PC-3 (cell line): Measurements from ENCODE around the gene RCAN1. TPM values are rescaled to one million over a fixed set of nuclear protein-coding genes. Genes with fewer than 3 reads are reported as not detected.

Source experiments
- ATAC-seq: fragments of 200-7000 bp; cut with Tn5 transposase; 2 replicates; pipeline ENCODE4 v1.9.1; 2020; ENCODE audit warnings: mild to moderate bottlenecking, moderate library complexity
- BruUV-seq: library from RNA; stranded (reverse); fragments of 400-500 nt; replicated peaks from 2 replicates; lab custom pipeline; 2021; lab: Mats Ljungman, UMichigan
- CTCF ChIA-PET: fragments of 300-600 bp; sonication (Branson Sonifier 250); formaldehyde crosslinking; loops from one replicate; lab custom pipeline; 2022; ENCODE audit warnings: antibody characterized with exemption; lab: Charles Lee
- POLR2A ChIA-PET: fragments of 300-600 bp; sonication (Branson Sonifier 250); formaldehyde crosslinking; loops from one replicate; lab custom pipeline; 2022; ENCODE audit warnings: antibody characterized with exemption; ENCODE audit not compliant: unreplicated experiment; lab: Charles Lee
- DNase-seq: peaks from one replicate; pipeline ENCODE4 v3.0.0-alpha.2; 2015
- H2AFZ ChIP-seq: fragments of 300-600 bp; sonication (generic); 2 replicates; pipeline ENCODE4 v1.6.0; 2016; ENCODE audit warnings: antibody characterized with exemption, low read length
- H3F3A ChIP-seq: fragments of 300-600 bp; sonication (generic); one replicate; pipeline ENCODE4 v1.6.0; 2017; ENCODE audit warnings: antibody characterized with exemption, low read length, control low read depth, mild to moderate bottlenecking; ENCODE audit not compliant: unreplicated experiment
- H3K27ac ChIP-seq: fragments of 300-600 bp; sonication (generic); 2 replicates; pipeline ENCODE4 v1.5.1; 2016; ENCODE audit warnings: mild to moderate bottlenecking, low read length
- H3K27me3 ChIP-seq: fragments of 300-600 bp; sonication (generic); 2 replicates; pipeline ENCODE4 v1.6.1; 2016; ENCODE audit warnings: low read length, mixed read lengths
- H3K36me3 ChIP-seq: fragments of 300-600 bp; sonication (generic); 2 replicates; pipeline ENCODE4 v1.6.1; 2016; ENCODE audit warnings: low read depth, mixed run types, low read length, mixed read lengths
- H3K4me1 ChIP-seq: fragments of 300-600 bp; sonication (generic); 2 replicates; pipeline ENCODE4 v1.5.1; 2016; ENCODE audit warnings: low read length; ENCODE audit not compliant: insufficient read depth
- H3K4me2 ChIP-seq: fragments of 300-600 bp; sonication (generic); 2 replicates; pipeline ENCODE4 v1.6.0; 2016; ENCODE audit warnings: low read length
- H3K4me3 ChIP-seq: fragments of 300-600 bp; sonication (generic); 2 replicates; pipeline ENCODE4 v1.5.1; 2016; ENCODE audit warnings: mild to moderate bottlenecking, low read length, mixed read lengths
- H3K79me2 ChIP-seq: fragments of 300-600 bp; sonication (generic); 2 replicates; pipeline ENCODE4 v1.6.1; 2017; ENCODE audit warnings: low read length, mixed read lengths
- H3K9ac ChIP-seq: fragments of 300-600 bp; sonication (generic); 2 replicates; pipeline ENCODE4 v1.6.0; 2016; ENCODE audit warnings: mild to moderate bottlenecking, low read length
- H3K9me2 ChIP-seq: fragments of 300-600 bp; sonication (generic); replicated peaks from 2 replicates; pipeline ENCODE4 v1.6.1; 2016; ENCODE audit warnings: mixed run types, low read length, mixed read lengths
- H3K9me3 ChIP-seq: fragments of 300-600 bp; sonication (generic); 2 replicates; pipeline ENCODE4 v1.6.1; 2016; ENCODE audit warnings: low read length, mixed read lengths
- H4K20me1 ChIP-seq: fragments of 300-600 bp; sonication (generic); 2 replicates; pipeline ENCODE4 v1.6.1; 2016; ENCODE audit warnings: low read length, mixed read lengths
- CTCF ChIP-seq: fragments of 300-600 bp; sonication (generic); conservative IDR thresholded peaks from 2 replicates; pipeline ENCODE4 v1.5.1; 2017; ENCODE audit warnings: antibody characterized with exemption, low read depth, mild to moderate bottlenecking, low read length
- EZH2 ChIP-seq: fragments of 300-600 bp; sonication (generic); IDR thresholded peaks from one replicate; pipeline ENCODE4 v1.6.1; 2017; ENCODE audit warnings: antibody characterized with exemption, mild to moderate bottlenecking, low read length; ENCODE audit not compliant: unreplicated experiment
- EZH2phosphoT487 ChIP-seq: fragments of 300-600 bp; sonication (generic); IDR thresholded peaks from 2 replicates; pipeline ENCODE4 v1.6.1; 2018; ENCODE audit warnings: mild to moderate bottlenecking, antibody characterized with exemption, low read length, borderline replicate concordance
- intact Hi-C: fragments of 100-400 bp; cut with micrococcal nuclease; formaldehyde crosslinking; loops from 2 replicates; pipeline ENCODE4 v1.9.0; 2023
- total RNA-seq: library from RNA; depleted of rRNA; stranded (reverse); fragments of >200 nt; gene quantifications from 2 replicates; pipeline ENCODE4 v1.2.3, GENCODE V29; 2014

RCAN1 gene
- total RNA-seq, 1 experiment from 2014 or later = 26.2 TPM

- BruUV-seq = no TSS peak
- H3K27me3 ChIP-seq = no peaks in the 10 kb centered on the region
- TF ChIP-seq EZH2 (no peak), EZH2phosphoT487 (no peak)
- peaks cover 3% of the 10 kb centered on the region for H3F3A ChIP-seq
- no peaks in the 10 kb centered on the region for H3K9me2 ChIP-seq
- DNase-seq = no peak
- no peaks in the 10 kb centered on the region for H3K36me3 ChIP-seq
- no peak overlapping the region for H3K9ac ChIP-seq
- H3K4me2 ChIP-seq = no peak overlapping the region
- no peaks in the 10 kb centered on the region for H4K20me1 ChIP-seq
- H3K79me2 ChIP-seq = no peaks in the 10 kb centered on the region
- ChIA-PET POLR2A (no interaction called here), CTCF (no interaction called here)
- peaks cover 15% of the 10 kb centered on the region; the same call in 1 of the 2 replicates for H3K4me1 ChIP-seq
- no peak overlapping the region for H3K27ac ChIP-seq
- no peak overlapping the region for H3K4me3 ChIP-seq
- H2AFZ ChIP-seq = no peak overlapping the region
- no peaks in the 10 kb centered on the region for H3K9me3 ChIP-seq
- ATAC-seq = no peak
- intact Hi-C loops = no loop called here
Observed at GRCh38 chr21:34644825-34645224, 29.9 kb upstream of the RCAN1 start.

- intact Hi-C loops = no loop called here
Observed at GRCh38 chr21:34642211-34643075, 27.5 kb upstream of the RCAN1 start.

GRCh38 chr21:34640858-34641257 lies 25.9 kb upstream of the RCAN1 start:
- no peak overlapping the region for H3K27ac ChIP-seq
- peaks cover 3% of the 10 kb centered on the region for H3F3A ChIP-seq
- H3K9ac ChIP-seq = no peak overlapping the region
- ATAC-seq = peak; percentile 93
- no peak overlapping the region for H3K4me3 ChIP-seq
- peak overlapping the region; percentile 23; the same call in 1 of the 2 replicates for H3K4me2 ChIP-seq
- intact Hi-C loops = no loop called here
- ChIA-PET POLR2A (no interaction called here), CTCF (interaction anchor here (0.7 kb wide), 1 partner anchor 103 kb away, joined by 5 read pairs; no protein-coding TSS in a partner anchor)
- peaks cover 15% of the 10 kb centered on the region; the same call in 1 of the 2 replicates for H3K4me1 ChIP-seq
- no peaks in the 10 kb centered on the region for H3K9me3 ChIP-seq
- TF ChIP-seq EZH2phosphoT487 = no peak
- no peak for TF ChIP-seq EZH2
- no peak for TF ChIP-seq CTCF
- BruUV-seq = no TSS peak
- no peak overlapping the region for H2AFZ ChIP-seq
- no peaks in the 10 kb centered on the region for H4K20me1 ChIP-seq
- no peaks in the 10 kb centered on the region for H3K36me3 ChIP-seq
- no peaks in the 10 kb centered on the region for H3K9me2 ChIP-seq
- no peaks in the 10 kb centered on the region for H3K79me2 ChIP-seq
- peak; percentile 83 for DNase-seq
- H3K27me3 ChIP-seq = no peaks in the 10 kb centered on the region

More at GRCh38 chr21:34642211-34643075, 27.5 kb upstream of the RCAN1 start:
- Histone ChIP-seq H3K27me3 (no peaks in the 10 kb centered on the region), H3K4me3 (no peak overlapping the region), H3K4me2 (no peak overlapping the region), H3K27ac (no peak overlapping the region), H3K9me2 (no peaks in the 10 kb centered on the region), H3K4me1 (peaks cover 15% of the 10 kb centered on the region; the same call in 1 of the 2 replicates), H2AFZ (no peak overlapping the region), H3K79me2 (no peaks in the 10 kb centered on the region), H3K9ac (no peak overlapping the region), H3F3A (peaks cover 3% of the 10 kb centered on the region), H3K36me3 (no peaks in the 10 kb centered on the region), H3K9me3 (no peaks in the 10 kb centered on the region), H4K20me1 (no peaks in the 10 kb centered on the region)
- TF ChIP-seq EZH2 (no peak), EZH2phosphoT487 (no peak), CTCF (no peak)
- BruUV-seq = no TSS peak
- ChIA-PET POLR2A (no interaction called here), CTCF (no interaction called here)
- no peak for ATAC-seq
- DNase-seq = peak; percentile 7
